SK-N-SH (cell line): ENCODE results near the gene ASPN. TPM values are rescaled to one million over a fixed set of nuclear protein-coding genes. Genes with fewer than 3 reads are reported as not detected.

ENCODE experiments used
- CTCF ChIA-PET: fragments of 300-600, 350-600 bp; formaldehyde crosslinking; extraction: SDS; loops from one replicate; lab custom pipeline; 2021; lab: Yijun Ruan, JAX
- POLR2A ChIA-PET: fragments of 350-600 bp; sonication (Branson Sonifier 250); formaldehyde crosslinking; extraction: SDS; loops from one replicate; lab custom pipeline; 2020; ENCODE audit warnings: antibody characterized with exemption, inconsistent platforms; lab: Yijun Ruan, JAX
- DNase-seq: peaks from one replicate; pipeline ENCODE4 v3.0.0; 2012
- H2AFZ ChIP-seq: fragments of 200-600 bp; sonication (generic); 2 replicates; pipeline ENCODE4 v1.8.1; 2016; ENCODE audit warnings: antibody characterized with exemption, mild to moderate bottlenecking, low read depth
- H3F3A ChIP-seq: fragments of 200-600 bp; sonication (generic); replicated peaks from 2 replicates; pipeline ENCODE3; 2016; ENCODE audit warnings: antibody characterized with exemption, mild to moderate bottlenecking; ENCODE audit not compliant: insufficient read depth
- H3K27ac ChIP-seq, 2 experiments: fragments of 200-500 bp in 1 of 2; fragments of 200-600 bp in 1 of 2; sonication (Bioruptor generic) in 1 of 2; sonication (generic), shearing (Covaris generic) in 1 of 2; 2 replicates each; pipeline versions ENCODE4 v1.5.1 to v1.6.1; 2014 to 2016; ENCODE audit warnings: low read depth in 2 of 2, inconsistent platforms in 1 of 2, low read length in 1 of 2, mild to moderate bottlenecking in 1 of 2, mixed read lengths in 1 of 2
- H3K27me3 ChIP-seq: fragments of 200-600 bp; sonication (generic), shearing (Covaris generic); 2 replicates; pipeline ENCODE4 v1.6.1; 2016; ENCODE audit warnings: mixed run types; ENCODE audit not compliant: insufficient read depth
- H3K36me3 ChIP-seq, 2 experiments: fragments of 200-500 bp in 1 of 2; fragments of 200-600 bp in 1 of 2; sonication (Bioruptor generic) in 1 of 2; sonication (generic) in 1 of 2; replicated peaks in 1 of 2; 2 replicates each; pipeline versions ENCODE3 to v1.5.1; 2014 to 2016; ENCODE audit warnings: low read length in 1 of 2, mild to moderate bottlenecking in 1 of 2; ENCODE audit not compliant: insufficient read depth in 2 of 2, control insufficient read depth in 1 of 2
- H3K4me1 ChIP-seq, 2 experiments: fragments of 200-500 bp in 1 of 2; fragments of 200-600 bp in 1 of 2; sonication (Bioruptor generic) in 1 of 2; sonication (generic), shearing (Covaris generic) in 1 of 2; 2 replicates each; pipeline versions ENCODE4 v1.5.1 to v1.6.1; 2014 to 2016; ENCODE audit warnings: low read depth in 1 of 2, low read length in 1 of 2, mixed run types in 1 of 2; ENCODE audit not compliant: insufficient read depth in 2 of 2, control insufficient read depth in 1 of 2
- H3K4me2 ChIP-seq: fragments of 200-600 bp; sonication (generic), shearing (Covaris generic); 2 replicates; pipeline ENCODE4 v1.6.1; 2017; ENCODE audit warnings: mixed run types
- H3K4me3 ChIP-seq, 2 experiments: fragments of 200-500 bp in 1 of 2; fragments of 200-600 bp in 1 of 2; sonication (Bioruptor generic) in 1 of 2; sonication (generic), shearing (Covaris generic) in 1 of 2; 2 replicates each; pipeline versions ENCODE4 v1.5.1 to v1.8.1; 2014 to 2016; ENCODE audit warnings: low read depth in 2 of 2, inconsistent platforms in 1 of 2, low read length in 1 of 2, mild to moderate bottlenecking in 1 of 2, mixed read lengths in 1 of 2, moderate library complexity in 1 of 2
- H3K79me2 ChIP-seq: fragments of 200-600 bp; sonication (generic); 2 replicates; pipeline ENCODE4 v1.8.1; 2017; ENCODE audit warnings: mild to moderate bottlenecking; ENCODE audit not compliant: insufficient read depth
- H3K9ac ChIP-seq: fragments of 200-600 bp; sonication (generic); 2 replicates; pipeline ENCODE4 v1.6.1; 2017; ENCODE audit warnings: mixed run types
- H3K9me2 ChIP-seq: fragments of 200-600 bp; sonication (generic); 2 replicates; pipeline ENCODE4 v1.6.1; 2017; ENCODE audit warnings: mixed run types
- H3K9me3 ChIP-seq: fragments of 200-600 bp; sonication (generic); 2 replicates; pipeline ENCODE4 v1.6.1; 2017; ENCODE audit warnings: mixed run types, mild to moderate bottlenecking, moderate library complexity
- H4K20me1 ChIP-seq: fragments of 200-600 bp; sonication (generic); 2 replicates; pipeline ENCODE4 v1.6.1; 2017; ENCODE audit warnings: mild to moderate bottlenecking, mixed run types; ENCODE audit not compliant: insufficient read depth
- CHD2 ChIP-seq: fragments of 150-350 bp; IDR thresholded peaks from 2 replicates; pipeline ENCODE4 v1.6.1; 2018; ENCODE audit warnings: low read length; ENCODE audit not compliant: partially characterized antibody
- CTCF ChIP-seq: fragments of 200-600 bp; sonication (generic); IDR thresholded peaks from 2 replicates; pipeline ENCODE4 v1.6.1; 2017; ENCODE audit warnings: antibody characterized with exemption, mild to moderate bottlenecking, moderate library complexity
- ELF1 ChIP-seq: IDR thresholded peaks from 2 replicates; pipeline ENCODE4 v1.4.0; 2012
- EP300 ChIP-seq, 2 experiments: IDR thresholded peaks; 2 replicates each; pipeline versions ENCODE4 v1.4.0 to v1.6.1; 2012; ENCODE audit warnings: borderline replicate concordance in 1 of 2, low read depth in 1 of 2, low read length in 1 of 2
- EZH2phosphoT487 ChIP-seq: fragments of 200-600 bp; sonication (generic); IDR thresholded peaks from 2 replicates; pipeline ENCODE4 v1.6.1; 2017; ENCODE audit warnings: low read depth, mixed run types, mild to moderate bottlenecking, antibody characterized with exemption, moderate library complexity, borderline replicate concordance
- FOSL2 ChIP-seq: IDR thresholded peaks from 2 replicates; pipeline ENCODE4 v1.4.0; 2012; ENCODE audit warnings: low read depth, mild to moderate bottlenecking, moderate library complexity, borderline replicate concordance
- FOXJ3 ChIP-seq: sonication (generic); formaldehyde crosslinking; IDR thresholded peaks from 2 replicates; pipeline ENCODE4 v1.5.1; 2020; ENCODE audit warnings: mild to moderate bottlenecking, missing genetic modification reagents
- FOXM1 ChIP-seq: IDR thresholded peaks from 2 replicates; pipeline ENCODE4 v1.4.0; 2012; ENCODE audit warnings: low read depth, mild to moderate bottlenecking
- GABPA ChIP-seq: IDR thresholded peaks from 2 replicates; pipeline ENCODE4 v1.4.0; 2012; ENCODE audit warnings: low read depth, mild to moderate bottlenecking
- JUND ChIP-seq: IDR thresholded peaks from 2 replicates; pipeline ENCODE4 v1.4.0; 2012
- MAX ChIP-seq: IDR thresholded peaks from 2 replicates; pipeline ENCODE4 v1.4.0; 2012; ENCODE audit warnings: low read depth
- MXI1 ChIP-seq: IDR thresholded peaks from 2 replicates; pipeline ENCODE4 v1.6.1; 2012; ENCODE audit warnings: mild to moderate bottlenecking, low read depth, low read length, improper control_type of control experiment
- NFIC ChIP-seq: IDR thresholded peaks from 2 replicates; pipeline ENCODE4 v1.4.0; 2012; ENCODE audit warnings: borderline replicate concordance
- PBX3 ChIP-seq: IDR thresholded peaks from 2 replicates; pipeline ENCODE4; 2012
- POLR2AphosphoS5 ChIP-seq: IDR thresholded peaks from 2 replicates; pipeline ENCODE4 v1.6.1; 2012; ENCODE audit warnings: low read depth, low read length
- RAD21 ChIP-seq: IDR thresholded peaks from 2 replicates; pipeline ENCODE4 v1.6.1; 2012; ENCODE audit warnings: mild to moderate bottlenecking, low read length
- SIN3A ChIP-seq: IDR thresholded peaks from 2 replicates; pipeline ENCODE4 v1.6.1; 2012; ENCODE audit warnings: low read depth, mild to moderate bottlenecking, low read length, moderate library complexity, borderline replicate concordance
- SMC3 ChIP-seq: IDR thresholded peaks from 2 replicates; pipeline ENCODE4 v1.6.1; 2012; ENCODE audit warnings: low read depth, low read length, improper control_type of control experiment
- TAF1 ChIP-seq: IDR thresholded peaks from 2 replicates; pipeline ENCODE4 v1.6.1; 2012; ENCODE audit warnings: low read depth, mild to moderate bottlenecking, low read length, moderate library complexity, borderline replicate concordance
- TCF12 ChIP-seq: IDR thresholded peaks from 2 replicates; pipeline ENCODE4 v1.4.0; 2012
- YY1 ChIP-seq: IDR thresholded peaks from 2 replicates; pipeline ENCODE4 v1.4.0; 2012; ENCODE audit warnings: low read depth, mild to moderate bottlenecking
- WGBS: methylation state at CpG from one replicate; pipeline ENCODE4 v1.1.6; 2017; ENCODE audit warnings: low lambda C conversion rate; 5-methylcytosine and 5-hydroxymethylcytosine counted together
- polyA plus RNA-seq, 3 experiments: library from polyadenylated mRNA; depleted of rRNA; stranded (reverse); fragments of >200 nt; gene quantifications; 2 replicates each; pipeline ENCODE4 v1.2.3, GENCODE V29; 2012

Gene ASPN
- polyA plus RNA-seq, 1 of the 3 experiments (the other 2 are of a cell fraction): 0.76 TPM

- H3K9me3 ChIP-seq: no peaks in the 10 kb centered on the region
- POLR2A ChIA-PET: no interaction called here
- 96% methylated on average over 5 of the region's 5 CpGs for WGBS
- no peak overlapping the region for H3K4me3 ChIP-seq
- H3K36me3 ChIP-seq: no peaks in the 10 kb centered on the region
- no peak overlapping the region for H3K27ac ChIP-seq
- no peaks in the 10 kb centered on the region for H3K27me3 ChIP-seq
- DNase-seq: no peak
- no peak overlapping the region for H2AFZ ChIP-seq
- H4K20me1 ChIP-seq: no peaks in the 10 kb centered on the region
- peaks cover 13 to 24% of the 10 kb centered on the region in 2 experiments; a peak in 3 of 4 replicates for H3K4me1 ChIP-seq
- H3F3A ChIP-seq: peaks cover 25% of the 10 kb centered on the region
- no peaks in the 10 kb centered on the region for H3K79me2 ChIP-seq
- CTCF ChIA-PET: interaction anchor here (1.0 kb wide), 2 partner anchors 14 to 198 kb away, joined by 3 read pairs; no protein-coding TSS in a partner anchor
- H3K4me2 ChIP-seq: no peak overlapping the region
- no peak overlapping the region for H3K9ac ChIP-seq
- no peaks in the 10 kb centered on the region for H3K9me2 ChIP-seq
- TF ChIP-seq SMC3 (no peak), TCF12 (no peak), PBX3 (no peak), RAD21 (no peak), CTCF (no peak), SIN3A (no peak), TAF1 (no peak), MAX (no peak), EP300 (IDR thresholded peaks at IDR 0.05; ENCODE audit: borderline replicate concordance in 1 of 2, low read depth in 1 of 2, low read length in 1 of 2) (no peak), FOSL2 (no peak), YY1 (no peak), FOXJ3 (CRISPR knock-in tag) (no peak), FOXM1 (no peak), POLR2AphosphoS5 (no peak)
Observed at GRCh38 chr9:92509050-92509449, 26.7 kb upstream of the ASPN start.

- no peak overlapping the region for H3K4me3 ChIP-seq
- no peaks in the 10 kb centered on the region for H3K79me2 ChIP-seq
- DNase-seq: peak; percentile 20
- no peaks in the 10 kb centered on the region for H4K20me1 ChIP-seq
- no peaks in the 10 kb centered on the region for H3K9me2 ChIP-seq
- peaks cover 25% of the 10 kb centered on the region for H3F3A ChIP-seq
- H3K4me2 ChIP-seq: no peak overlapping the region
- H2AFZ ChIP-seq: no peak overlapping the region
- H3K9me3 ChIP-seq: no peaks in the 10 kb centered on the region
- ChIA-PET POLR2A (no interaction called here), CTCF (interaction anchor here (1.0 to 1.1 kb wide), 4 partner anchors 13 to 199 kb away, joined by 3 to 4 read pairs (median 3); partner anchors contain the start of gene ASPN)
- H3K27me3 ChIP-seq: no peaks in the 10 kb centered on the region
- no peak overlapping the region for H3K9ac ChIP-seq
- 93% methylated on average over 4 of the region's 10 CpGs for WGBS
- H3K36me3 ChIP-seq: no peaks in the 10 kb centered on the region
- no peak overlapping the region for H3K27ac ChIP-seq
- peaks cover 13 to 24% of the 10 kb centered on the region in 2 experiments; a peak in 3 of 4 replicates for H3K4me1 ChIP-seq
- TF ChIP-seq NFIC (no peak), EP300 (IDR thresholded peaks at IDR 0.05; ENCODE audit: borderline replicate concordance in 1 of 2, low read depth in 1 of 2, low read length in 1 of 2) (no peak), ELF1 (no peak), SIN3A (no peak), PBX3 (no peak), YY1 (no peak), RAD21 (no peak), MXI1 (no peak), CHD2 (no peak), TCF12 (no peak), FOSL2 (no peak), EZH2phosphoT487 (no peak), GABPA (no peak), FOXJ3 (CRISPR knock-in tag) (no peak), JUND (no peak)
Observed at GRCh38 chr9:92508018-92508820, 25.9 kb upstream of the ASPN start.
